CD4-positive, alpha-beta T cell treated with Interleukin-6 at 100 ng/mL for 8 hours (primary cell): Measurements from ENCODE around the gene NAALADL2.
"Not testable (repeated sequence)": the region's sequence is repeated elsewhere in the genome, so short reads cannot be mapped to it uniquely, and the experiment has no call there.

ENCODE experiments used
- DNase-seq: peaks from one replicate; pipeline ENCODE4 v3.0.0-alpha.2; 2020; ENCODE audit warnings: mixed read lengths, low spot score

NAALADL2 gene

DNA sequence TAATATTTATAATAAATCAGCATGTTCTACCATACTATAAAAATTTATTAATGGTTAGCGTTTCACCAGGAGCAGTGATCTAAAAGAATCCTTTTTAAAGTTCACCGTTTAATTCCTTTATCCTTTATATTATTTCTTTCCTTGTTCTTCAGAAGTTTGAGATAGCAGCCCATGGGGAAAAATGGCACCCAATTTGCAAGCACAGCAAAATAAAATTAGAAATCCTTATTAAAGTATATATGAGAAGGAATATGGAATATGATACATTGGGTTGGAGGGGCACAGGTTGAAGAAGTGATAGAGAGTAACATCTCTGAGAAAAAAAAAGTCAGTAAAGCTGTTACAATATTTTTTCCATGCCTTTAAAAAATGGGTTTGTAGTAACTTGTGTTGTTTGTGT lies 892.0 kb downstream of the NAALADL2 start:
- DNase-seq = no peak

DNA sequence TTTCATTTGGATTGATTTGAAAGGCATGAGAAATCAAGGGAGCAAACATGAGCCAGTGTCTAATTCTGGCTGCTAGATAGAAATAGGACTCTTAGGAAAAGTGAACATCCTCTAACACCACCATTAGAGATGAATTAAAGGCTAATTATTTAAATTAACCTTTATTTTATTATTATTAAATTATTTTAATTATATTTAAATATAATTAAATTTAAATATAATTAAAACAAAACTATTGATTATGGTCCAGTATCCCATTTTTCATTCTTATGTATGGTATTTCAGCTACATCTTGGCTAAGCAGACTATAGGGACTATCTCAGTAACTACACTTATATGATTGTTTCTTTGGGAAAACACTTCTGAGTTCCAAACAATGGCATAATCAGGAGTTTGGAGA lies 904.8 kb downstream of the NAALADL2 start:
- no peak for DNase-seq

DNA sequence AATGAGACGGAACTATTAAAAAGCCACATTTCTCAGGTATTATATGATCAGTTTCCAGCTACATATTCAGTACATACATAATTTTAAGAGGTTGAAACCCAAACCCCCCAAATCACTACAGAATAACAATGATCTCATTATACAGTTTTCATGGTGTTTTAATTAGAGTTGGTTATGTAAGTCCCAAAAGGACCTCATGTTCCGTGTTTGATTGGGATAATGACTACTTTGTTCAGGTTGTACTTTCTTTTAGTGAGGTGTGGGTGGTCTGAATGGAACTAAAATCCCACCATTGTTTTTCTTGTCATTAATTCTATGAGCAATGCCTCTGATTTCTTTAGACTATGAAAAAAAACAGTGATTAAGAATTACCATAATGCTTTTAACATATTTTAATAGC lies 905.6 kb downstream of the NAALADL2 start:
- no peak for DNase-seq

DNA sequence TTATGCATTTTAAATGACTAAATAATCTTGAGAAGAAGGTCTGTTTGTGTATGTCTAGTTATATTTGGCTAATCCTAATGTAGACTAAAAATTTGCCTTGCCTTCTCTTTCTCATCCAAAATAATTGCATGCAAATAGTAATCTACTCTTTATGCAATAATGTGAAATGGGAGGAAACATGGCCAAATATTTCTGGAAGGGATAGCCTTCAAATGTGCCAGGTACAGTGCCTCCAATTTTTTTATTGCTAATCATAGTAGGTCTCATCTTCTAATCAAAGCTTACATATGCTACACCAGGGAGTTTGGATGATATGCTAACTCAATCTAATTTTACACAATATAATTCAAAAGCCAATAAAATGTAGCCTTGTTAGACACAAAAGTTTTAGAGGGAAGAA lies 911.3 kb downstream of the NAALADL2 start:
- DNase-seq = no peak

DNA sequence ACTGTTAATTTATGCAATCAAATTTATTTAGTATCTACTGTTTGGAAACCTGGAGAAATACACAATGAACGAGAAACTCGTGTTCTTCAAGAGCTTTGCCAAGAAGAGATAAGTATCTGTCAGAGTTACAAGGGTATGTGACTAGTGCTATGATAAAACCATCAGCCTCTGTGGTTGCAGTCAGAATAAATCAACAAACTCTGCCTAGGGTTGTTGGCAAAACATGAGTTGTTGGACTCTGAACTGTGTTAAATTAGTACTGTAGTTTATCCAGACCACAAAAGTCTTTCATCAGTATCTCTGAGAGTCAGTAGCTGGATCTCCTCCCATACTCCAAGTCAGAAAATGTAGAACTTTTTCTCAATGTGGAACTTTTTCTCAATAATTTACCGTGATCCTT lies 918.4 kb downstream of the NAALADL2 start:
- no peak for DNase-seq

DNA sequence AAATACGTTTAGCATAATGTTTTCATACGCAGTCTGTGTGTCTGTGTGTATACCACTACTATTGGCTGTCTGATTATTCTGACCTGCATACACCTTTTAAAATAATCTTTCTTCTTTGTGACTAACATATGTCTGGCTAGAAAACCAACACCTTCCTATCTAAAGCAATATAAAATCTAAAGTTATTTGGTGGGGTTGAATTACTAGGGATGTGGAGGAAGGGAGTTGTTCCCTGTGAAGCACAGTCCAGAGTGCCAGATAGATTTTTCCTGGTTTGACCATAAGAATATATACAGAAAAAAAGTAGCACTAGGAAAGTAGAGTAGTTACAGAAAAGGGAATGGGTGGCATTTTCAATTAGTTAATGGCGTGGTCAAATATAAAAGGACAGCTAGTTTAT lies 918.8 kb downstream of the NAALADL2 start:
- DNase-seq = no peak

DNA sequence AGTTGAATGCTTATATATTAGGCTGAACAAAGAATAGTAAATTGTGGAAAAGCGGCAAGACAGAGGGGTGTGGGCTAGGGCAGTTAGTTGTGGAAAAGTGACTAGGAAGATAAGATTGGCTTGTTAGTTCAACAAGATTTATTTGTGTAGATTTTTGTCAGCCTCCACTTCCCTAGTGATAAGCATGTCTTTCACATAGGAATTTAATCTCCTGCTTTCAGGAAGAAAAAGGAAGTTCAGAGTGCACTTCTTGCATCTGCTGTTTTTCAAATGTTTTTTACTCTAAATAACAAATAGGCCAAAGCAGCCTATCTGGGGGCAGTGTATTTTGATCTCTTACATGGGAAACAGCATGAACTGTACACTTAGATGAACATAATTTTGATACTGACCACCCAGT lies 919.9 kb downstream of the NAALADL2 start:
- DNase-seq = no peak

DNA sequence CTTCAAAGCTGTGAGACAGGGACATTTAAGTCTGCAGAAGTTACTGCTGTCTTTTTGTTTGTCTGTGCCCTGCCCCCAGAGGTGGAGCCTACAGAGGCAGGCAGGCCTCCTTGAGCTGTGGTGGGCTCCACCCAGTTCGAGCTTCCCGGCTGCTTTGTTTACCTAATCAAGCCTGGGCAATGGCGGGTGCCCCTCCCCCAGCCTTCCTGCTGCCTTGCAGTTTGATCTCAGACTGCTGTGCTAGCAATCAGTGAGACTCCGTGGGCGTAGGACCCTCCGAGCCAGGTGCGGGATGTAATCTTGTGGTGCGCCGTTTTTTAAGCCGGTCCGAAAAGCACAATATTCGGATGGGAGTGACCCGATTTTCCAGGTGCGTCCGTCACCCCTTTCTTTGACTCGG lies 928.0 kb downstream of the NAALADL2 start:
- not testable (repeated sequence) for DNase-seq

DNA sequence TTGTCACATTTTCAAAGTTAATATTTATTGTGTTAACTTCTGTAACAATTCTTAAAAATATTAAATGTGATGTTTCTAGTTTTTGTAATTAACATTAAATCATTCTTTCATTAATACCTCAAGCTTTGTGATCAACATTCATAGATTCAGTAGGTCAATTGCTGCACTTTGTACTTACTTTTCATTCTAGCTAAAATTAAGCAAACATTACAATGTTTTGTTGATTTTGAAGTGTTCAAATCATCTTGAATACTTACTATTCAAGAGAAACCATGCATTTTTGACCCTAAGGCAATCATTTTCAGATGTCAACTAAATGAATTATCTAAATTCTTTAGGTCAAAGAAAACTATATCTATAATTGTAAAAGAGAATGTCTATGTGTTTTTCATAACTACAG lies 933.1 kb downstream of the NAALADL2 start:
- no peak for DNase-seq

DNA sequence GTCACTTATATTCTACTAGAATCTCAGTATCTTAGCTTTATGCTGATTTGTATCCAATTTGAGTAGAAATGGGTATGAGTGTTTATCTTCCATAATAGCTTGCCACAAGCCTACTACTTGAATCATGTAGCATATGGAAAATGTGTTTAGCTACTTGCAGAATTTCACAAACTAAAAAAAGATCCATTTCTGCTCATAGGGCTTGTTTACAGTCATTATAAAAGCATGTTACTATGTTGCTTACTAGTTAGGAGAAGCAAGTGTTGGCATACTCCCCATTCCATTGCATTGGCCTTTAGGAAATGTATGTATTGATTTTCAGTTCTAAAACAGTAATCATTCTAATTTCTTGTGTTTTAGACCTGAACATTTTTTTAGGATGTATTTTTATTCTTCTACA lies 939.2 kb downstream of the NAALADL2 start:
- no peak for DNase-seq

DNA sequence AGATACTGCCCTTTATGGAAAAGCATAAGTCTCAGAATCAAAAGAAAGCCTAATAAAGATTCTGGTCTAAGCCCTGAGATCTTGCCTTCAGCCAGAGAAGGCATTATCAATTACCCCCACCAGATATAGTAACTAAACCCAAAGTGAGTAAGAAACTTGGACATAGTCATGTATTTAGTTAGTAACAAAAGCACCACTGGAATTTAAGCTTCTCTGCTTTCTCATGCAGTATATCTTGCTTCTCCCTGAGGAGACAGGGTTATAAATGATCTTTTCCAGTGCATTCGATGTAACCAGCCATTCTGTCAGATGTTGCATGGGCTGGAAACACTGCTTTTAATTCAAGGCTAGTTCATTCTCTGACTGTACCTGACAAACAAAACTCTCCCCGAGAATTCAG lies 946.7 kb downstream of the NAALADL2 start:
- no peak for DNase-seq

DNA sequence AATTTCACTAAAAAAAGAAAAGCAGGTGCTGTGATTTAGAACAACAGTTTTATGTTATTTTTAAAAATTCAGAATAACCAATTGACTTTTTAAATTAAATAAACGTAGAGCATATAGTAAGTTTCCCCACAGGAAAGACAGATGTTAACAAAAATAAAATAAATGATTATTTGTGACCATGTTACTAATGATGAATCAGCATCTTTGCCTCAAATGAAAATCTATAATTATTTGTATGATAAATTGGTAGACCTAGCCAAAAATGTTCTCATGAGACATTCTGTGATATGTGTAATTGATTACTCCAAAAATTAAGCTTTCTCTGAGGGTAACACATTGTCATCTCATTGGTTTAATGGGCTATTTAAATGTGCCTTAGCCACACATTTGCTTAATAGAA lies 948.0 kb downstream of the NAALADL2 start:
- DNase-seq = no peak

DNA sequence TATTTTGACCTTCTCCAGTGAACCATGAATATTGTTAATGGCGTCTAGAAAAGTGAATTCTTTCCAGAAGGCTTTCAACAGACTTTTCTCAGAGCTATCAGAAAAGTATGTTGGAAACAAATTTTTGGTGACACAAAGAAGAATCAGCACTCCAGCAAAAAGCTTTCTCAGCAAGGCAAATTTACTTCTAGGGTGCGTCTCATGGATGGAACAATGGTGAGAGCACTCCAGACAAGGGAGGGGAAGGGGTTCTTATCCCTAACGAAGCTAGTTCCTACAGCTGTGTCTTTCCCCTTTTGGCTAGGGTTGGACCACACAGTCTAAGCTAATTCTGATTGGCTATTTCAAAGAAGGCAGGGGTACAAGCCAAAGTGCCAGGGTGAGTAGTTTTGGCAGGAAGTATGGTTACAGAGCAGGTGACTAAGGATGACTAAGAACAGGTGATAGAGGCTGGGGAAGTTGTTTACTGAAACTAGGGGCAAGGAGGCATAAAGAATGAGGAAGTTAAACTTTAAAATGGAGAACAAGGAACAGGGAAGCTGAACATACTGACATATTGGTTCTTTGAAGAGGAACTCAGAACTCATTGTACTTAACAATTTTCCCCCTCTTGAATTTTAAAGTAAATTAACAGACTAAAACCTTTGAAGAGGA lies 959.8 kb downstream of the NAALADL2 start:
- no peak for DNase-seq

DNA sequence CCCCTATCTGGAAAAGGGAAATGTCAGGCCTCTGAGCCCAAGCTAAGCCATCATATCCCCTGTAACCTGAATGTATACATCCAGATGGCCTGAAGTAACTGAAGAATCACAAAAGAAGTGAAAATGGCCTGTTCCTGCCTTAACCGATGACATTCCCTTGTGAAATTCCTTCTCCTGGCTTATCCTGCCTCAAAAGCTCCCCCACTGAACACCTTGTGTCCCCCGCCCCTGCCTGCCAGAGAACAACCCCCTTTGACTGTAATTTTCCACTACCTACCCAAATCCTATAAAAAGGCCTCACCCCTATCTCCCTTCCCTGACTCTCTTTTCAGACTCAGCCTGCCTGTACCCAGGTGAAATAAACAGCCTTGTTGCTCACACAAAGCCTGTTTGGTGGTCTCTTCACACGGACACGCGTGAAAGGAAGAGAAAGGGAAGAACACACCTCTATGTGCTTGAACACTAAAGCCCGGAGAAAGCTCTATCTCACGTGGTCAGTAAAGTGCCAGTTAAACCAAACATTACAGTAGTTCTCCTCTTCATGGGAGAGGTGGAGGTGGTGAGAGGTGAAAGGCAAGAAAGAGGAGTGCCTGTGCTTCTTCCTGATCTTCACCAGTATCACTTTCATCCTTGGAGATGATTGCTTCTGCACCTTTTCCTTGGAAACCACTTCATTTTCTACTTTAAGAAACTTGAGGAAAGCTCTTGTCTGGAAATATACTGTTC lies 963.8 kb downstream of the NAALADL2 start:
- not testable (repeated sequence) for DNase-seq

DNA sequence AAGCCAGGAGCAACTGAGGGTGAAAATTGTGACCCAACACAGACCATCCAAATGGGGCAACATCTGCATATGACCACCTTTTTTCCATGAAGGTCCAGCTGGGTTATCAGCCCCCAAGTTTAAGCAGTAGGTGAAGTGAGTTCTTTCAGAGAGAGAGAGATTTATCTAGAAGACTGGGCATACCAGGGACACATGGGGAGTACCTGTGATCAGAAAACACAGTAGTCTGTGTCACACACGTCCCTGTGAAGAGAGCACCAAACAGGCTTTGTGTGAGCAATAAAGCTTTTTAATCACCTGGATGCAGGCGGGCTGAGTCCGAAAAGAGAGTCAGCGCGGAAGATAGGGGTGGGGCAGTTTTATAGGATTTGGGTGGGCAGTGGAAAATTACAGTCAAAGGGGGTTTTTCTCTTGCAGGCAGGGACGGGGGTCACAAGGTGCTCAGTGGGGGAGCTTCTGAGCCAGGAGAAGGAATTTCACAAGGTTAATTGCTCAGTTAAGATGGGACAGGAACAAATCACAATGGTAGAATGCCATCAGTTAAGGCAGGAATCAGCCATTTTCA lies 966.0 kb downstream of the NAALADL2 start:
- DNase-seq = not testable (repeated sequence)

DNA sequence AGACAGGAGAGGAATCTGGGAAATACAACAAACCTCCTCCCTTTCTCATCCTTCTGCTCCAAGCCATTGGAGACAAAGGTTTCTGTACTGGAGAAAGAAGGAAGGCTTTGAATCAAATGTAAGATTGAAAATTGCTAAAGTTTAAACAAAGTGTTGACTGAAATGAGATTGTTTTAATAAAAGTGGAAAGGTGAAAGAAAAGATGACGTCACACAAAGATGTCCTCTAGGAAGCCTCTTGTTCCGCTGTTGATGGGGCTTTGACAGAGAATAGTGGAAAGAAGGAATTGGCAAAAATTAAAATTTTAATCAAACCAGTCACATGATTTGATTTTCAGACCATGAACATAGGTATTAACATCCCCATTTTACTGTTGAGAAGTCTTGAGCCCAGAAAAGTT lies 967.6 kb downstream of the NAALADL2 start:
- no peak for DNase-seq

DNA sequence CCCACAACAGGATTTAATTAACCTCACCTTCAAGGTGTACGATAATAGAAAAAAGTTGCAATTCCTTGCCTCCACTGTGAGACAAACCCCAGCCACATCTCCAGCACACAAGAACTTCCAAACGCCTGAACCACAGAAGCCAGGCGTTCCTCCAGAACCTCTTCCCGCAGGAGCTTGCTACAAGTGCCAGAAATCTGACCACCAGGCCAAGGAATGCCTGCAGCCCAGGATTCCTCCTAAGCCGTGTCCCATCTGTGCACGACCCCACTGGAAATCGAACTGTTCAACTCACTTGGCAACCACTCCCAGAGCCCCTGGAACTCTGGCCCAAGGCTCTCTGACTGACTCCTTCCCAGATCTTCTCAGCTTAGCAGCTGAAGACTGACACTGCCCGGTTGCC lies 970.7 kb downstream of the NAALADL2 start:
- not testable (repeated sequence) for DNase-seq

DNA sequence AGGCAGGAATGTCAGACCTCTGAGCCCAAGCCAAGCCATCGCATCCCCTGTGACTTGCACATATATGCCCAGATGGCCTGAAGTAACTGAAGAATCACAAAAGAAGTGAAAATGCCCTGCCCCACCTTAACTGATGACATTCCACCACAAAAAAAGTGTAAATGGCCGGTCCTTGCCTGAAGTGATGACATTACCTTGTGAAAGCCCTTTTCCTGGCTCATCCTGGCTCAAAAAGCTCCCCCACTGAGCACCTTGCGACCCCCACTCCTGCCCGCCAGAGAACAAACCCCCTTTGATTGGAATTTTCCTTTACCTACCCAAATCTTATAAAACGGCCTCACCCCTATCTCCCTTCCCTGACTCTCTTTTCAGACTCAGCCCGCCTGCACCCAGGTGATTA lies 976.6 kb downstream of the NAALADL2 start:
- not testable (repeated sequence) for DNase-seq

DNA sequence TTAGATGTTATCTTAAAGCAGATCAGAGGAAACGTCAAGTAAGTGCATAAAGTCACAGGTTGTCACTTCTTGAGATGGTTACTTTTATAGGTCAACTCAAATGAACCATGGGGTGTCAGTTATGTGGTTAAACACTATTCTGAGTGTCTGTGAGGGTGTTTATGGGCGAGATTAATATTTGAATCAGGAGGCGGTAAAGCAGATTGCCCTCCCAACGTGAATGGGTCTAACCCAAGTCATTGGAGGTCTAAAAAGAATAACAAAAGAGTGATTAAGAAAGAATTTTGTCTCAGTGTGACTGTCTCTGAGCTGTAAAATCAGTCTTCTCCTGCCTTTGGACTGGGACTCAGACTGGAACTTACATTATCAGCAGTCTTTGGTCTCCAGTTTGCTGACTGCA lies 977.5 kb downstream of the NAALADL2 start:
- DNase-seq = no peak

DNA sequence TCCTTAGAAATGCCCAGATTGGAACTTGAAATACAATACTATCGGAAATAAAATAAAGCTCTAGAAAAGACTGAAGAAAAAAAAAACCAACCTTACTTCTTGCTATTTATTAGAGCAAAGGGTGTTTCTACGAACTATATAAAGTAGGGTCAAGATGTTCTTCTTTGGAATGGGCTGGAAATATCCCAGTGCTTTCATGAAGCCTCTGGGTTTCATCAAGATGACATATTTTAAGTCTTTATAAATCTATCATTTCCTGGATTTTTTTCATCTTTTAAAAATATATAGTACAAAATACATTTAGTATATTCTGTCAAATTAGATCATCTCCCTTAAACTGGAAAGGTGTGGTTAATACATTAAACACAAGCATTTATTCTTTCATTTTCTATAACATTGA lies 978.8 kb downstream of the NAALADL2 start:
- DNase-seq = no peak

DNA sequence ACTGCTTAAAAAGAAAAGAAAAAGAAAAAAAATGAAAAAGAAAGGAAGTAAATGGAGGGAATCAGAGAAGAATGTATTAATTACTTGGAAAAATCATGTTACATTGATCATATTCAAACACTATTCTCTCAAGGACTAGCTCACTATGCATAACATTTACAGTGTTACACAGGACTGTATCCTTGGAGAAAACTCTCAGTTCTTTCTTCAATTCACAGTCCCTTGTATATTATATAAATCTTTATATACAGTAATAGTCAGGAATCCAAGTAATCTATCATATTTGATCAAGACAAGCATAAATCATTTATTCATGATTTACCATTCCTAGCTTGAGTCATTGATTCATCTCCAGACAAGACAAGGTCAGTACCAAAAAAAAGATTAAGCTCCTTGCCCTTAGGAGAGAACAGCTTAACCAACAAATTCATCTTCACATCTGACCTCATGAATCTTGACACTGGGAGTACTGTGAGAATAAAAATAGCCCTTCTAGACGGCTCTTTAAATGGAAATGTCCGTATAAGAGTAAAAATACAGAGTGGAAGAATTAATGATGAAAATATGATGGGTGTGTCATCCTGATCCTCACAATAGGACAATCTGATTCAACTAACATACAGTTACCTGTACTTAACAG lies 980.4 kb downstream of the NAALADL2 start:
- no peak for DNase-seq

DNA sequence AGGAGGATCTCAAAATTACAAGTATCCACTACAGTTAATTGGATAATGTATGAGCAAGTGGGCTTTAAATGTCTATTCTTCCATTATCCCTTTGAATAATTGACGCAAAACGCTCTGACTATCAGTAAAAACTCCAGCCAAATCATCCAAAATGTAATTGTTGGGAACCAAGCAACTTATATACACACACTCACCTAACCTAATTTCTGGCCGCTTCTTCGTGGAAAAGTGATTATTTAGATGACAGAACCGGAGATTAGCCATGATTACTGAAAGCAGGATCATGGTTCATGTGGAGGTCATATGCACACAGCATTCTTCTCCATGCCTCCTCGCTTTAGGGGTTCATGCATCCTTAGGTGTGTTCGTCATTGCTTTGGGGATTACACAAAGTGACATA lies 992.4 kb downstream of the NAALADL2 start:
- DNase-seq = no peak

DNA sequence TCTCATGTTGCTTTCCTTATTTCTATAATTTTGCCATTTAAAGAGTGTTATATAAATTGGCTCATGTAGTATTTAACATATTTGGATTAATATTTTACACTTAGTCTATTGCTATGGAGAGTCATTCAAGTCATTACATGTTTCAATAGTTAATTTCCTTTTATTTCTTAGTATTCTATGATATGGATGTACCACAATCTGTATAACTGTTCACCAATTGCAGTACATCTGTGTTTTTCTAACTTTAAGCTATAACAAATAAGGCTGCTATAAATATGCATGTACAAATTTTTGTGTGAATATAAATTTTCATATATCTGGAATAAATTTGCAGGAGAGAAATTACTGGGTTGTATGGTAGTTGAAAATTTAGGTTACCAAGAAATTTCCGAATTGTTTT lies 993.4 kb downstream of the NAALADL2 start:
- no peak for DNase-seq
